GM23338 (cell line): Measurements from ENCODE around the gene ZDHHC1. TPM values are rescaled to one million over a fixed set of nuclear protein-coding genes. Genes with fewer than 3 reads are reported as not detected.

Experiments
- ATAC-seq: fragments of 200-7000 bp; cut with Tn5 transposase; 3 replicates; pipeline ENCODE4 v1.9.1; 2020
- DNase-seq: peaks from one replicate; pipeline ENCODE4 v3.0.0-alpha.2; 2015; ENCODE audit warnings: low spot score
- H2AFZ ChIP-seq: fragments of 200-600 bp; sonication (generic); 2 replicates; pipeline ENCODE4 v1.8.0; 2016; ENCODE audit warnings: antibody characterized with exemption, mild to moderate bottlenecking, moderate library complexity
- H3F3A ChIP-seq: fragments of 200-600 bp; sonication (generic); replicated peaks from 2 replicates; pipeline ENCODE4 v1.8.0; 2017; ENCODE audit warnings: antibody characterized with exemption, mixed run types, low read depth
- H3K27ac ChIP-seq: fragments of 200-600 bp; sonication (generic); 2 replicates; pipeline ENCODE4 v1.6.1; 2016; ENCODE audit warnings: low read depth
- H3K27me3 ChIP-seq: fragments of 200-600 bp; sonication (generic); 2 replicates; pipeline ENCODE4 v1.8.0; 2016; ENCODE audit warnings: mild to moderate bottlenecking, mixed run types, moderate library complexity; ENCODE audit not compliant: insufficient read depth
- H3K36me3 ChIP-seq: fragments of 200-600 bp; sonication (generic); 2 replicates; pipeline ENCODE4 v1.8.0; 2016; ENCODE audit warnings: mild to moderate bottlenecking; ENCODE audit not compliant: insufficient read depth
- H3K4me1 ChIP-seq: fragments of 200-600 bp; sonication (generic); 2 replicates; pipeline ENCODE4 v1.8.0; 2016; ENCODE audit warnings: mild to moderate bottlenecking, moderate library complexity; ENCODE audit not compliant: insufficient read depth
- H3K4me2 ChIP-seq: fragments of 200-600 bp; sonication (generic); 2 replicates; pipeline ENCODE4 v1.7.1; 2017; ENCODE audit warnings: mixed run types
- H3K4me3 ChIP-seq: fragments of 200-600 bp; sonication (generic); 2 replicates; pipeline ENCODE4 v1.6.1; 2016; ENCODE audit warnings: mixed run types
- H3K79me2 ChIP-seq: fragments of 200-600 bp; sonication (generic); replicated peaks from 2 replicates; pipeline ENCODE4 v1.8.0; 2017; ENCODE audit warnings: mild to moderate bottlenecking; ENCODE audit not compliant: insufficient read depth
- H3K9me2 ChIP-seq: fragments of 200-600 bp; sonication (generic); 2 replicates; pipeline ENCODE4 v1.8.0; 2017; ENCODE audit not compliant: insufficient read depth
- H4K20me1 ChIP-seq: fragments of 200-600 bp; sonication (generic); replicated peaks from 2 replicates; pipeline ENCODE4 v1.8.0; 2017; ENCODE audit warnings: mild to moderate bottlenecking; ENCODE audit not compliant: insufficient read depth
- H3K27ac Mint-ChIP-seq: 2 replicates; pipeline ENCODE4 v1.8.0; 2020; ENCODE audit warnings: inconsistent platforms, mild to moderate bottlenecking, moderate library complexity, mixed read lengths
- H3K27me3 Mint-ChIP-seq: 3 replicates; pipeline ENCODE4 v1.8.0; 2022; ENCODE audit warnings: low read depth, mild to moderate bottlenecking, moderate library complexity, mixed read lengths, inconsistent platforms; ENCODE audit not compliant: insufficient read depth, poor library complexity
- H3K36me3 Mint-ChIP-seq: 3 replicates; pipeline ENCODE4 v1.8.0; 2021; ENCODE audit warnings: low read depth, mild to moderate bottlenecking, inconsistent platforms, moderate library complexity, mixed read lengths
- H3K4me1 Mint-ChIP-seq: 3 replicates; pipeline ENCODE4 v1.8.0; 2020; ENCODE audit warnings: mild to moderate bottlenecking, inconsistent platforms, mixed read lengths
- H3K4me3 Mint-ChIP-seq: 3 replicates; pipeline ENCODE4 v1.8.0; 2021; ENCODE audit warnings: moderate library complexity, mild to moderate bottlenecking, inconsistent platforms, mixed read lengths
- H3K9me3 Mint-ChIP-seq: 3 replicates; pipeline ENCODE4 v1.8.0; 2020; ENCODE audit warnings: moderate library complexity, mild to moderate bottlenecking, inconsistent platforms, mixed read lengths
- ETS1 ChIP-seq: IDR thresholded peaks from 2 replicates; pipeline ENCODE4 v1.6.1; 2016; ENCODE audit warnings: antibody characterized with exemption
- EZH2 ChIP-seq: fragments of 200-600 bp; sonication (generic); IDR thresholded peaks from one replicate; pipeline ENCODE4 v1.8.0; 2017; ENCODE audit warnings: antibody characterized with exemption, mild to moderate bottlenecking, low read depth; ENCODE audit not compliant: unreplicated experiment
- EZH2phosphoT487 ChIP-seq: fragments of 200-600 bp; sonication (generic); IDR thresholded peaks from one replicate; pipeline ENCODE4 v1.8.1; 2018; ENCODE audit warnings: antibody characterized with exemption; ENCODE audit not compliant: unreplicated experiment
- NANOG ChIP-seq: IDR thresholded peaks from 2 replicates; pipeline ENCODE4 v1.6.1; 2016; ENCODE audit warnings: antibody characterized with exemption, borderline replicate concordance
- polyA plus RNA-seq: library from polyadenylated mRNA; unstranded; fragments of >200 nt; fragmentation: Nextera tagmentation; extraction: Ambion mirVana; gene quantifications from 2 replicates; pipeline ENCODE4 v1.2.1, GENCODE V29; 2016
- total RNA-seq: library from RNA; depleted of rRNA; stranded (reverse); fragments of >200 nt; shearing (Covaris generic); gene quantifications from 2 replicates; pipeline ENCODE4 v1.2.3, GENCODE V29; 2014
- TF ChIP-seq, protein P1 (sequence below): fragments of 250-450 bp; sonication (Bioruptor Pico); IDR thresholded peaks from 2 replicates; pipeline ENCODE4 v1.5.0; 2020; ENCODE audit warnings: mild to moderate bottlenecking, moderate library complexity

The ZDHHC1 gene
- total and polyA plus RNA-seq, 2 experiments from 2014 or later, result 1.4 to 2.7 TPM

DNA sequence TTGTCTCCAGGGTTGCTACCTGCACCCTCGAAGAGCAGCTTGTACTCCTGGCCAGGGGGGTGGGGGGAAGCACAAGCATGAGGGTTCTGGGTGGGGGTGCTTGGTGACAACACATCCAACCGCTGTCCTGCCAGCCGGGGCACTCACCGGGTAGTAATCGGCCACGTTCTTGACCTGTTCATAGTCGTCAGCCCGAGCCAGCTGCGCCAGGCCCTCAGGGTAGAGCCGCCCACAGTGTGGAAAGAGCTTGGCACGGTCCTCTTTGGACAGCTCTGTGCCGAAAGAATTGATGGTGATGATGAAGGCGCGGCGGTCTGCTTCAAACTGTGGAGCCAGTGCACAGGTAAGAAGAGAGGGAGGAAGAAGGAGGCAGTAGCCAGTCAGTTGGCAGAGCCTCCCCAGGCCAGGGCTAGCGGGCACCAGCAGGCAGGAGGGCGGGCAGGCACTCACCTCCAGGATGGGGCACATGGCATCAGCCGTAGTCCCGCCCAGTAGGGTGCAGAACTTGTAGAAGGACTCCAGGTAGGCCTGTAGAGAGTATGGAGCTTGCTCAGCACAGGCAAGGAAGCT, 22.6 kb upstream of the ZDHHC1 start:
- H4K20me1 ChIP-seq, result no peaks in the 10 kb centered on the region
- H3K36me3 Mint-ChIP-seq, result peaks cover 16% of the 10 kb centered on the region
- H3K4me2 ChIP-seq, result no peak overlapping the region
- no peak overlapping the region for H3K27ac Mint-ChIP-seq
- H3K27ac ChIP-seq, result no peak overlapping the region
- no peaks in the 10 kb centered on the region for H3K9me2 ChIP-seq
- DNase-seq, result no peak
- H3K4me1 Mint-ChIP-seq, result peaks cover 9% of the 10 kb centered on the region
- no peak for ATAC-seq
- TF ChIP-seq, protein P1, sequence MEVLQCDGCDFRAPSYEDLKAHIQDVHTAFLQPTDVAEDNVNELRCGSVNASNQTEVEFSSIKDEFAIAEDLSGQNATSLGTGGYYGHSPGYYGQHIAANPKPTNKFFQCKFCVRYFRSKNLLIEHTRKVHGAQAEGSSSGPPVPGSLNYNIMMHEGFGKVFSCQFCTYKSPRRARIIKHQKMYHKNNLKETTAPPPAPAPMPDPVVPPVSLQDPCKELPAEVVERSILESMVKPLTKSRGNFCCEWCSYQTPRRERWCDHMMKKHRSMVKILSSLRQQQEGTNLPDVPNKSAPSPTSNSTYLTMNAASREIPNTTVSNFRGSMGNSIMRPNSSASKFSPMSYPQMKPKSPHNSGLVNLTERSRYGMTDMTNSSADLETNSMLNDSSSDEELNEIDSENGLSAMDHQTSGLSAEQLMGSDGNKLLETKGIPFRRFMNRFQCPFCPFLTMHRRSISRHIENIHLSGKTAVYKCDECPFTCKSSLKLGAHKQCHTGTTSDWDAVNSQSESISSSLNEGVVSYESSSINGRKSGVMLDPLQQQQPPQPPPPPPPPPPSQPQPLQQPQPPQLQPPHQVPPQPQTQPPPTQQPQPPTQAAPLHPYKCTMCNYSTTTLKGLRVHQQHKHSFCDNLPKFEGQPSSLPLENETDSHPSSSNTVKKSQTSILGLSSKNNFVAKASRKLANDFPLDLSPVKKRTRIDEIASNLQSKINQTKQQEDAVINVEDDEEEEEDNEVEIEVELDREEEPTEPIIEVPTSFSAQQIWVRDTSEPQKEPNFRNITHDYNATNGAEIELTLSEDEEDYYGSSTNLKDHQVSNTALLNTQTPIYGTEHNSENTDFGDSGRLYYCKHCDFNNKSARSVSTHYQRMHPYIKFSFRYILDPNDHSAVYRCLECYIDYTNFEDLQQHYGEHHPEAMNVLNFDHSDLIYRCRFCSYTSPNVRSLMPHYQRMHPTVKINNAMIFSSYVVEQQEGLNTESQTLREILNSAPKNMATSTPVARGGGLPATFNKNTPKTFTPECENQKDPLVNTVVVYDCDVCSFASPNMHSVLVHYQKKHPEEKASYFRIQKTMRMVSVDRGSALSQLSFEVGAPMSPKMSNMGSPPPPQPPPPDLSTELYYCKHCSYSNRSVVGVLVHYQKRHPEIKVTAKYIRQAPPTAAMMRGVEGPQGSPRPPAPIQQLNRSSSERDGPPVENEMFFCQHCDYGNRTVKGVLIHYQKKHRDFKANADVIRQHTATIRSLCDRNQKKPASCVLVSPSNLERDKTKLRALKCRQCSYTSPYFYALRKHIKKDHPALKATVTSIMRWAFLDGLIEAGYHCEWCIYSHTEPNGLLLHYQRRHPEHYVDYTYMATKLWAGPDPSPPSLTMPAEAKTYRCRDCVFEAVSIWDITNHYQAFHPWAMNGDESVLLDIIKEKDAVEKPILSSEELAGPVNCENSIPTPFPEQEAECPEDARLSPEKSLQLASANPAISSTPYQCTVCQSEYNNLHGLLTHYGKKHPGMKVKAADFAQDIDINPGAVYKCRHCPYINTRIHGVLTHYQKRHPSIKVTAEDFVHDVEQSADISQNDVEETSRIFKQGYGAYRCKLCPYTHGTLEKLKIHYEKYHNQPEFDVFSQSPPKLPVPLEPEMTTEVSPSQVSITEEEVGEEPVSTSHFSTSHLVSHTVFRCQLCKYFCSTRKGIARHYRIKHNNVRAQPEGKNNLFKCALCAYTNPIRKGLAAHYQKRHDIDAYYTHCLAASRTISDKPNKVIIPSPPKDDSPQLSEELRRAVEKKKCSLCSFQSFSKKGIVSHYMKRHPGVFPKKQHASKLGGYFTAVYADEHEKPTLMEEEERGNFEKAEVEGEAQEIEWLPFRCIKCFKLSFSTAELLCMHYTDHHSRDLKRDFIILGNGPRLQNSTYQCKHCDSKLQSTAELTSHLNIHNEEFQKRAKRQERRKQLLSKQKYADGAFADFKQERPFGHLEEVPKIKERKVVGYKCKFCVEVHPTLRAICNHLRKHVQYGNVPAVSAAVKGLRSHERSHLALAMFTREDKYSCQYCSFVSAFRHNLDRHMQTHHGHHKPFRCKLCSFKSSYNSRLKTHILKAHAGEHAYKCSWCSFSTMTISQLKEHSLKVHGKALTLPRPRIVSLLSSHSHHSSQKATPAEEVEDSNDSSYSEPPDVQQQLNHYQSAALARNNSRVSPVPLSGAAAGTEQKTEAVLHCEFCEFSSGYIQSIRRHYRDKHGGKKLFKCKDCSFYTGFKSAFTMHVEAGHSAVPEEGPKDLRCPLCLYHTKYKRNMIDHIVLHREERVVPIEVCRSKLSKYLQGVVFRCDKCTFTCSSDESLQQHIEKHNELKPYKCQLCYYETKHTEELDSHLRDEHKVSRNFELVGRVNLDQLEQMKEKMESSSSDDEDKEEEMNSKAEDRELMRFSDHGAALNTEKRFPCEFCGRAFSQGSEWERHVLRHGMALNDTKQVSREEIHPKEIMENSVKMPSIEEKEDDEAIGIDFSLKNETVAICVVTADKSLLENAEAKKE (CRISPR knock-in tag), result no peak
- TF ChIP-seq EZH2phosphoT487, result no peak
- TF ChIP-seq EZH2, result no peak
- H3K27me3 ChIP-seq, result no peaks in the 10 kb centered on the region
- no peak overlapping the region for H3K4me3 ChIP-seq
- H3K79me2 ChIP-seq, result no peaks in the 10 kb centered on the region
- H3K27me3 Mint-ChIP-seq, result peaks cover 16% of the 10 kb centered on the region
- H3K9me3 Mint-ChIP-seq, result no peaks in the 10 kb centered on the region
- no peak overlapping the region for H3K4me3 Mint-ChIP-seq
- H3K4me1 ChIP-seq, result no peaks in the 10 kb centered on the region
- H2AFZ ChIP-seq, result no peak overlapping the region
- H3K36me3 ChIP-seq, result peaks cover 3% of the 10 kb centered on the region; the same call in 1 of the 2 replicates
- H3F3A ChIP-seq, result no peaks in the 10 kb centered on the region

GRCh38 chr16:67438098-67438791, 22.0 kb upstream of the ZDHHC1 start:
- no peak overlapping the region for H3K27ac ChIP-seq
- H3K4me1 Mint-ChIP-seq, result peaks cover 14% of the 10 kb centered on the region
- H3K36me3 Mint-ChIP-seq, result peaks cover 16% of the 10 kb centered on the region
- no peak overlapping the region for H2AFZ ChIP-seq
- H3K79me2 ChIP-seq, result no peaks in the 10 kb centered on the region
- H4K20me1 ChIP-seq, result no peaks in the 10 kb centered on the region
- peaks cover 3% of the 10 kb centered on the region; the same call in 1 of the 2 replicates for H3K36me3 ChIP-seq
- no peaks in the 10 kb centered on the region for H3K9me3 Mint-ChIP-seq
- H3K27ac Mint-ChIP-seq, result no peak overlapping the region
- H3K9me2 ChIP-seq, result no peaks in the 10 kb centered on the region
- DNase-seq, result no peak
- H3K27me3 Mint-ChIP-seq, result peaks cover 16% of the 10 kb centered on the region
- no peak for ATAC-seq
- no peaks in the 10 kb centered on the region for H3F3A ChIP-seq
- no peak overlapping the region; the same call in 2 of the 3 replicates for H3K4me3 Mint-ChIP-seq
- no peak overlapping the region for H3K4me3 ChIP-seq
- H3K27me3 ChIP-seq, result no peaks in the 10 kb centered on the region
- no peaks in the 10 kb centered on the region for H3K4me1 ChIP-seq
- no peak overlapping the region for H3K4me2 ChIP-seq
- no peak for TF ChIP-seq NANOG
- TF ChIP-seq ETS1, result no peak
